ENCODE measurements around the gene PPP1R12B.
A peak's percentile ranks its signal among the peaks of the same experiment; 100 is the strongest.
"Not testable (repeated sequence)": the region's sequence is repeated elsewhere in the genome, so short reads cannot be mapped to it uniquely, and the experiment has no call there.

Gene PPP1R12B

DNA sequence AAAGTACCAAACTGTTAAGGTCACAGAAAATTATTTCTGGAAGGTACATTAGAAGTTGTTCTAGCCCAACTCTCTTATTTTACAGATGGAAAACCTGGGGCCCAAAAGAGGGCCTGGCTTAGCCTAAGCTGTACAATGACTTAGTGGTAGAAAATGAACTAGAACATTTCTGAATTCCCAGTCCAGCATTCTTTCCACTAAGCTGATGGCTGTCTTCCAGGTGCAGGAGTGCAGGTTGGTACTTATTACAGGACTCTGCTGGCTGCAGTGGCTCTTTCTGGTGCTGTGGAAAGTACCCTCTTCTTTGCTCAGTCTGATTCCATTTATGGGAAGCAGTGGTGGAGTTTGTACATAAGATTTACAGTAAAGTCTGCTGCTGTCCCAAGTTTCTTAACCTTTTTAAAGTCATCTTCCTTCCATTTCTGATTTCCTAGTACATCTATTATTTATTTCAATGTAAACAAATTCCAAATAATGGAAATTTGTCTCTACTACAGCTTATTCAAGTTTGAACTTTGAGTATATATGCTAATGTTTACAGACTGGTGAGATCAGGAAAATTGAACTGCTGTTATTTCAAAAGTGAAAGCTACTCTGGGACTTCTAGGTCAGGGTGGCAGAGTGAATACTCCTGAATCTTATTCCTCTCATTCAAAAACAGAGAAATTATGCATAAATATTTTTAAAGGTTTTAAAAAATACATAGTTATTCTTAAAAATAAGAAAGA lies 171.8 kb downstream of the PPP1R12B start:
- not testable (repeated sequence) for H3K4me3 ChIP-seq (ENCODE audit: low read length)
- DNase-seq (ENCODE audit: low read depth): peak; percentile 21

DNA sequence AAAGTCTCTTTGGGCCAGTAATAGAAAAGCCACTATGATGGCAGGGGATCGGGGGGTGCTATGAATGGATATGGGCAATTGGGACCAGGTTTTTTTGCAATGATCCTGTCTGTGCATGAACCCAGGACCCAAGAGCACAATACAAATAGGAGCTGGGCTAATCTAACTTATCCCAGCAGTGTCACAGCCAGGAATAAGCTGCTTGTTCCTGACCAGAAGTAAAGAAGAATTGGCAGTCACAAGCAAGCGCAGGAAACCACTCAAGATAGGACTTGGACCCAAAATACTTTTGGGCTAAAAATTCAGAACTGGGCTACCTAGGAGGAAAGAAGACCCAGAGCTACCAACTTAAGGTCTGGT lies 172.3 kb downstream of the PPP1R12B start:
- not testable (repeated sequence) for H3K4me3 ChIP-seq (ENCODE audit: low read length); DNase-seq (ENCODE audit: low read depth)

DNA sequence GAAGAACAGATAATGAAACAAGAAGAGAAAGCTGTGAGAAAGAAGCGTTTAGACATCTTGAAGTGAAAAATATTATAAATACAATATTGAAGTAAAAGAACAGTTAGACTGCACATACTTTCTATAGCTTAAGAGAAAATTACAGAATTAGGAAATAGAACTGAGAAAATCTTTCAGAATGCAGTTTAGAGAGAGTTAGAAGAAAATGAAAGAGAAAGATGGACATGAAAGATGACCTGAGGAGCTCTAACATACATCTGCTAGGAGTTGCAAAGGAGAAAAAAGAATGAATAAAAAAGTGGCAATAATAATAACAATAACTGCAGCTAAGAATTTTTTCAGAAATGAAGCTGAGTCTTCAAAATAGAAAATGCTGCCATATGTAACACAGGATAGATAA lies 173.0 kb downstream of the PPP1R12B start:
- H3K4me3 ChIP-seq (ENCODE audit: low read length); DNase-seq (ENCODE audit: low read depth): not testable (repeated sequence)

DNA sequence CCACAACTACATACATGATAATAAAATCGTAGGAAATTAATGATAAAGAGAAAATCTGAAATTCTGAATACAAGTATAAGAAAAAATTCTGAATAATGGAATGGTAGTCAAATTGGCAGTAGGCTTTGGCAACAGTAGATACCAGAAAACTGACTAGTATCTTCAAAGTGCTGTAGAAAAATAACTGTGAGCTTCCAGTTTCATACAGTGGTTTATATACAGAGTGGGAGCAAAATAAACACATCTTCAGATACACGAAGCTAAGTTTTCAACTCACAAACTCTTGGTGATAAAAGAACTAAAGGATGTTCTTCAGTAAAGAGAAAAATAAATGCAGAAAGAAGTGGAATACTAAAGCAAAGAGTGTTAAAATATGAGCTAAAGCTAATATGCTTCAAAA lies 173.4 kb downstream of the PPP1R12B start:
- H3K4me3 ChIP-seq (ENCODE audit: low read length): no peak overlapping the region
- no peak for DNase-seq (ENCODE audit: low read depth)
- TF ChIP-seq, protein P1, sequence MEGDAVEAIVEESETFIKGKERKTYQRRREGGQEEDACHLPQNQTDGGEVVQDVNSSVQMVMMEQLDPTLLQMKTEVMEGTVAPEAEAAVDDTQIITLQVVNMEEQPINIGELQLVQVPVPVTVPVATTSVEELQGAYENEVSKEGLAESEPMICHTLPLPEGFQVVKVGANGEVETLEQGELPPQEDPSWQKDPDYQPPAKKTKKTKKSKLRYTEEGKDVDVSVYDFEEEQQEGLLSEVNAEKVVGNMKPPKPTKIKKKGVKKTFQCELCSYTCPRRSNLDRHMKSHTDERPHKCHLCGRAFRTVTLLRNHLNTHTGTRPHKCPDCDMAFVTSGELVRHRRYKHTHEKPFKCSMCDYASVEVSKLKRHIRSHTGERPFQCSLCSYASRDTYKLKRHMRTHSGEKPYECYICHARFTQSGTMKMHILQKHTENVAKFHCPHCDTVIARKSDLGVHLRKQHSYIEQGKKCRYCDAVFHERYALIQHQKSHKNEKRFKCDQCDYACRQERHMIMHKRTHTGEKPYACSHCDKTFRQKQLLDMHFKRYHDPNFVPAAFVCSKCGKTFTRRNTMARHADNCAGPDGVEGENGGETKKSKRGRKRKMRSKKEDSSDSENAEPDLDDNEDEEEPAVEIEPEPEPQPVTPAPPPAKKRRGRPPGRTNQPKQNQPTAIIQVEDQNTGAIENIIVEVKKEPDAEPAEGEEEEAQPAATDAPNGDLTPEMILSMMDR (conservative IDR thresholded peaks at IDR 0.05; ENCODE audit: low read depth, low read length): no peak

DNA sequence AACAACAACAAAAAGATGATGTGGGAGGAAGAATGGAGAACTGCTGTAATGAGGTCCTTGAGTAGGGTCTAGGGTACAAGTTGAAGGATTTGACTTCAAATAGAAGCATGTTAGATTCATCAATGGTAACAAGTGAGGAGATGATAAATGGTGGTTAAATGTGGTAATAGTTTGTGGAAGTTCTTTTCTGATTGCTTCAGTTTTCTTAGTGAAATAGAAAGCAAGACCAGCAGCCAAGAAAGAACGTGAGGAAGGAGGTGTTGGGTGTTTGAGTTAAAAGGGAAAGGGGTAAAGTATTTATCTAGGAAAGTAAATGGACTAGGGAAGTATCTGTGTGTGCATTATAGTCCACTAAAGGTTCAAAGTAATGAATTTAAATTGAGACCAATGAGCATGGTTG lies 177.6 kb downstream of the PPP1R12B start:
- DNase-seq (ENCODE audit: low read depth): not testable (repeated sequence)

DNA sequence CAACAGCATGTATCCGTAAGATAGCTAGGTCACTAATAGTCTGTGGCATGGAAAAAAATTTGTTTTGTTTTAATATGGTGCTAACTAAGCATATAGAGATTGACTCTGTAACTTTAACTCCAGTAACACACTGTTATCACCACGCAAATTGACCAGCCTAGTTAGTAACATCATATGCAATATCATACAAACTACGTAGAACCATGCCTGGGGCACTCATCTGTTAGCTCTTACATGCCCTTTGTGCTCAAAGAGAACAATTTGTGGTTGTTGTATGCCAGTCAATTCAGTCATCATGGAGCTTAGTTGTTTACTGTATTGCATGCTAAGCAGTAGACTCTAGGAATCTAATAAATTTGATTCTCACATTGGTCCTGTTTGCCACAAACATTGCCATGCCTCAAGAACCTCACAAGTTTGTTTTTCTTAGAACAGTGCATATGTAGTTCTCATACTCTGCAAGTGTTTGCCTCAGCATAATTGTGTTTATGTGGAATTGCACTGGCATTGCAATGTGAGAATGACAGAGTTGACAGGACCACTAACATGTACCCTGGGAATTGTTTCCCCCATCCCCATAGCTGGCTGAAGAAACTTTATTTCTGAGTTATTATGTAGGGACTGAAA lies 179.7 kb downstream of the PPP1R12B start:
- DNase-seq (ENCODE audit: low read depth); H3K4me3 ChIP-seq (ENCODE audit: low read length): not testable (repeated sequence)

More for the DNA sequence above, 177.6 kb downstream of the PPP1R12B start:
- not testable (repeated sequence) for H3K4me3 ChIP-seq (ENCODE audit: low read length)

DNA sequence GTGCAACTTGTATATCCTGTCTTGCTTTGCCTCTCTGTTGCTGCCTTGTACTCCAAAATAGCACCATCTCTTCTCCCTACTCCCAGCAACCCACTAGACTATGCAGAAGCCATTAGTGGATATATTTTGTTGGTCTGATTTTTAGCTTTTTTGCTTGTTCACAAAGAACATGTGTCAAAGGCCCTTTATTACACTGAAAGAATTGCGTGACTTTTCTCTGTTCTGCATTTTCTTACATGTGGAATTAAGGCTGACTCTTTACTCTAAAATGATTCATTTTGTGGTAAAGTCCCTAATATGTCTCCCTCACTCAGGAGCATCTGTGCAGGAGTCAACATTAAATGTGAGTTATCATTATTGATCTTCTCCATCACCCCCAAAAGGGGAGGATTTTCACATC lies 182.2 kb downstream of the PPP1R12B start:
- not testable (repeated sequence) for H3K4me3 ChIP-seq (ENCODE audit: low read length); DNase-seq (ENCODE audit: low read depth)

DNA sequence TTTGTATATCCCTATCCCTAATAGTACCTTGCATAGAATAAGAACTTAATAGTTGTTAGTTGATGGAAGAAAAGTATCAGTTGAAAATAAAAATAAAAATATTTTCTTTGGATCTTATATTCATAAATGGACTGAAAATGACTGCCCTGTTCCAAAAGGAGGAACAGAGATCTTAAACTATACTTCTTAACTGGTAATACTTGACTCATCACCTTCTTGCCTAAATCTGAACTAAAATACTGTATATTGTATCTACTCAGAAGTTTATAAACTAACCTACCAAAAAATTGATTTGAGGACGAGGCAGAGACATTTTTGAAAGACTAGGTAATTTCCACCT lies 182.9 kb downstream of the PPP1R12B start:
- H3K4me3 ChIP-seq (ENCODE audit: low read length): no peak overlapping the region
- TF ChIP-seq, protein P1 (conservative IDR thresholded peaks at IDR 0.05; ENCODE audit: low read depth, low read length): no peak
- no peak for DNase-seq (ENCODE audit: low read depth)

DNA sequence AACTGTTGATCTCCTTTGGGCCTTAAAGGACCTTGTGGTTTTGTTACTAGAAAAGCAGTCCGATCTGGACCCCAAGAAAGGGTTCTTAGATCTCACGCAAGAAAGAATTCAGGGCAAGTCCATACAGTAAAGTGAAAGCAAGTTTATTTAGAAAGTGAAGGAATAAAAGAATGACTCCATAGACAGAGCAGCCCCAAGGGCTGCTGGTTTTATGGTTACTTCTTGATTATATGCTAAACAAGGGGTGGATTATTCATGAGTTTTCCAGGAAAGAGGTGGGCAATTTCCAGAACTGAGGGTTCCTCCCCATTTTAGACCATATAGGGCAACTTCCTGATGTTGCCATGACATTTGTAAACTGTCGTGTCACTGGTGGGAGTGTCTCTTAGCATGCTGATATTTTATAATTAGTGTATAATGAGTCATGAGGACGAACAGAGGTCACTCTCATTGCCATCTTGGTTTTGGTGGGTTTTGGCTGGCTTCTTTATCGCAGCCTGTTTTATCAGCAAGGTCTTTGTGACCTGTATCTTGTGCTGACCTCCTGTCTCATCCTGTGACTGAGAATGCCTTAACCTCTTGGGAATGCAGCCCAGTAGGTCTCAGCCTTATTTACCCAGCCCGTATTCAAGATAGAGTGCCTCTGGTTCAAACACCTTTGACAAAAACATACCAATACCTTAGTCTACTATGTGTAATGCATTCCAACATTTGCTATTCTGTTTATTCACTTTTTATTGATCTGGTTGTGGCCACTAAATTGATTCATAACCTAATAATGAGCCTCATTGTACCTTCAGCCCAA lies 183.5 kb downstream of the PPP1R12B start:
- DNase-seq (ENCODE audit: low read depth); H3K4me3 ChIP-seq (ENCODE audit: low read length): not testable (repeated sequence)

DNA sequence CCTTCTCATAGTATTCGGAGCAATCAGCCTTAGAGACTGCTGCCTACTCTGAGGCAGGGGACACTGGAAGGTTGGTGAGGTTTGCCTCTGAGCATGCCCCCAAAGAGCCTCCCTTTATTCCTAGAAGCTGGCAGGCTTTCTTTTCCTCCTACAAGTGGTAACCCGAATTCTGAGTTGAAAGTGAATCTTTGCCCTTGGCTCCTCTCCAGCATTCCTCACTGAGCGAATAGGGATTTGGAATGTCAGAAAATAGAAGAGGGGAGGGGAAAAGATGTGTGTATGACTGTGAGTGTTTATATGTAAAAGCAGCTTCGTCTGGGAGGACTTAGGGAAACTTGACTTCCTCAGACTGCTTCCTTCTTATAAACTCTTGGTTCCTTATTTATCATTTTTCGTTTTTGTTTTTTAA lies 190.7 kb downstream of the PPP1R12B start:
- peak; percentile 39 for DNase-seq (ENCODE audit: low read depth)
- not testable (repeated sequence) for H3K4me3 ChIP-seq (ENCODE audit: low read length)

DNA sequence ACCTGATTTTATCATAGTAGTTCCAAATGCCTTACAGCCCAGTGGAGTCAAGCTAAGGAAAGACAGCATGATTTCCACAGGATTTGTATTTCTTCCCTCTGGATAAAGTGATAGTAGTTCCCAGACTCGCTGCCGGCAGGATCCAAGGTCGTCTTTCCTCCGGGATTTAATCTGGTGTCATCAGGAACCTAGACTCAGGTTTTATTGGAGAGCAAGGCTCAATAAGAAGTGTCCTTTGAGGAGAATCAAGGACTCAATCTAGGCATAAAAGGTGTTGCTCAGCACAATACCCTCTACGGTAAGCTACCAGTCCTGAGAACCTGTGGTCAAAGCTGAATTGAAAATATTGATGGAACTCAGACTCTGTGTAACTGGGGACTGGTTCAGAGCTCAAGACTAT lies 191.1 kb downstream of the PPP1R12B start:
- peak overlapping the region; percentile 16 for H3K4me3 ChIP-seq (ENCODE audit: low read length)
- not testable (repeated sequence) for DNase-seq (ENCODE audit: low read depth)

DNA sequence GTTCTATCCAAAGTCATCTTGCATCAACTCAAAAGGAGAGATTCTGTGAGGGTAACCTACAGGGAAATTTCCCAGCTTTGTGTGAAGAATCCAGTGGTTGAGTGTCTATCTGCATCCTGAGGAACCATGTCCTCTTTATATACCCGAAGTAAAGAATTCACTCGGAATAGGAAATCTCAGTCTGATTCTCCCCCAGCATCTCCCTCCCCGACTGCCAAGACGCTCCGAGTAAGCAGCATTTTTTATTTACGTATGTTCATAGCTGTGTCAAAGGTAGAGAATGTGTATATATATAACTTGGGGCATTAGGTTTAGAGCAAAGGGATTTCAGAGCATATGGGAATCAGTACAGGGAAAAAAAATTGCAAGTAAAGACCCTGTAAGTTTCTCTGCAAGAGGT lies 191.5 kb downstream of the PPP1R12B start:
- no peak overlapping the region for H3K4me3 ChIP-seq (ENCODE audit: low read length)
- no peak for DNase-seq (ENCODE audit: low read depth)
- TF ChIP-seq, protein P1 (conservative IDR thresholded peaks at IDR 0.05; ENCODE audit: low read depth, low read length): no peak

Data from retinal pigment epithelial cell (primary cell).